Endothelial cell of umbilical vein (primary cell): ENCODE measurements around the gene ATP1B2.

Experiments
- CTCF ChIP-seq, 2 donors: IDR thresholded peaks; 1 replicate in 1 of 2; 2 replicates in 1 of 2; pipeline ENCODE4 v1.5.1; 2011; ENCODE audit warnings: low read length in 2 of 2, mild to moderate bottlenecking in 2 of 2, moderate library complexity in 2 of 2, control low read depth in 1 of 2, inconsistent platforms in 1 of 2, low read depth in 1 of 2; ENCODE audit not compliant: insufficient read depth in 1 of 2; ENCODE audit errors: extremely low read depth in 1 of 2
- EZH2 ChIP-seq: IDR thresholded peaks from 2 replicates; pipeline ENCODE4 v1.6.1; 2012; ENCODE audit warnings: borderline replicate concordance, low read depth, mild to moderate bottlenecking, moderate library complexity, low read length, inconsistent platforms; ENCODE audit not compliant: severe bottlenecking
- POLR2A ChIP-seq: IDR thresholded peaks from 2 replicates; pipeline ENCODE4 v1.6.1; 2012; ENCODE audit warnings: low read depth, mild to moderate bottlenecking, control low read depth, low read length
- POLR2AphosphoS5 ChIP-seq: IDR thresholded peaks from 2 replicates; pipeline ENCODE4 v1.6.1; 2012; ENCODE audit warnings: low read depth, mild to moderate bottlenecking, control low read depth, low read length, moderate library complexity; ENCODE audit not compliant: insufficient read depth
- TF ChIP-seq, protein P1 (sequence below): IDR thresholded peaks from 2 replicates; pipeline ENCODE4 v1.6.1; 2011; ENCODE audit not compliant: insufficient read depth, insufficient read length

DNA sequence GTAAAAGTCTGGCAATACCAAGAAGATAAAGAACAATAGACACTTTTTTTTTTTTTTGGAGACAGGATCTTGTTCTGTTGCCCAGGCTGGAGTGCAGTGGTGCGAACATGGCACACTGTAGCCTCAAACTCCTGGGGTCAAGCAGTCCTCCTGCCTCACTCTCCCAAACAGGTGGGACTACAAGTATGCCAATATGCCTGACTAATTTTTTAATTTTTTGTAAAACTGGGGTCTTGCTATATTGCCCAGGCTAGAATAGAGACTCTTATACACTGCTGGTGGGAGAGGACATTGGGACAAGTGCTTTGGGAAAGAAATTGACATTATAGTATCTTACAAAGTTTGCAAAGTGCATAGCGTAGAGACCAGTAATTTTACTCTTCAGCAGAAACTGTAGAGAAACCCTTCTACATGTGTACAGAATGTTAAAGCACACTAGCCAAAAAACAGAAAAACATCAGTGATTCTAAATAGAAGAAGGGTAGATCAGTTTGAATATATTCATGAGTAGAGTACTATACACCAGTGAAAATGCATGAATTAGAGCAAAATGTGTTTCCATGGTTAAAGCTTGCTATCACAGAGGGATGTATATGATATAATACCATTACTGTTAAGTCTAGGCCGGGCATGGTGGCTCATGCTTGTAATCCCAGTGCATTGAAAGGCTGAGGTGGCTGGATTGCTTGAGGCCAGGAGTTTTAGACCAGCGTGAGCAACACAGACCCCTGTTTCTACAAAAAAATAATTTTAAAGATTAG is 47.3 kb downstream of the ATP1B2 start:
- TF ChIP-seq, protein P1, sequence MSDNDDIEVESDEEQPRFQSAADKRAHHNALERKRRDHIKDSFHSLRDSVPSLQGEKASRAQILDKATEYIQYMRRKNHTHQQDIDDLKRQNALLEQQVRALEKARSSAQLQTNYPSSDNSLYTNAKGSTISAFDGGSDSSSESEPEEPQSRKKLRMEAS = no peak
- no peak for TF ChIP-seq POLR2AphosphoS5
- TF ChIP-seq POLR2A = no peak
- no peak for TF ChIP-seq EZH2
- no peak for TF ChIP-seq CTCF (IDR thresholded peaks at IDR 0.05; ENCODE audit: extremely low read depth in 1 of 2, insufficient read depth in 1 of 2, low read depth in 1 of 2, low read length in 2 of 2)
